NCI-H446 (cell line): ENCODE measurements around the gene PLOD3.
A peak's percentile ranks its signal among the peaks of the same experiment; 100 is the strongest.

ENCODE experiments used
- DNase-seq, 2 experiments: peaks; one replicate each; lab custom pipeline; 2025; lab: John Stamatoyannopoulos, UW

Gene PLOD3

GRCh38 chr7:101165958-101166647, 51.3 kb downstream of the PLOD3 start:
- no peak for DNase-seq

GRCh38 chr7:101165075-101165957, 52.1 kb downstream of the PLOD3 start, which contains the start of gene VGF:
Gene VGF, minus strand, starts transcription at chr7:101165569. Its CDS starts 726 bp downstream, at chr7:101164843.
- peak; percentile 91 to 94 for DNase-seq

GRCh38 chr7:101164071-101164840, 53.1 kb downstream of the PLOD3 start:
- no peak for DNase-seq

GRCh38 chr7:101163279-101164070, 53.9 kb downstream of the PLOD3 start:
- peak; percentile 38 to 66 for DNase-seq

- peak; percentile 10 to 69 for DNase-seq
Observed at GRCh38 chr7:101162551-101163278, 54.7 kb downstream of the PLOD3 start.

- no peak for DNase-seq
Observed at GRCh38 chr7:101161692-101162471, 55.5 kb downstream of the PLOD3 start.

GRCh38 chr7:101160910-101161309, 56.5 kb downstream of the PLOD3 start:
- DNase-seq: no peak

- no peak for DNase-seq
Observed at GRCh38 chr7:101159696-101160674, 57.4 kb downstream of the PLOD3 start.

- no peak for DNase-seq
Observed at GRCh38 chr7:101156866-101157589, 60.4 kb downstream of the PLOD3 start.

- DNase-seq: no peak
Observed at GRCh38 chr7:101156277-101156676, 61.1 kb downstream of the PLOD3 start.
